Stimulated activated CD8-positive, alpha-beta memory T cell treated with anti-CD3 and anti-CD28 coated beads, Interleukin-2, amount 100 ng/mL, for 1 hour (primary cell): ENCODE data around the gene NTN3.

ENCODE experiments used
- DNase-seq, 2 donors: peaks; one replicate each; pipeline ENCODE4 v3.0.0-alpha.2; 2020; ENCODE audit warnings: low read depth in 2 of 2

Gene NTN3

GRCh38 chr16:2497116-2497630, 26.1 kb downstream of the NTN3 start:
- no peak for DNase-seq

- DNase-seq: no peak
These were observed 26.8 kb downstream of the NTN3 start for GRCh38 chr16:2497695-2498484.

GRCh38 chr16:2498531-2499253, 27.6 kb downstream of the NTN3 start:
- no peak for DNase-seq

GRCh38 chr16:2499454-2499853, 28.4 kb downstream of the NTN3 start:
- no peak for DNase-seq

- DNase-seq: no peak
These were observed 28.9 kb downstream of the NTN3 start for GRCh38 chr16:2499890-2500429.

GRCh38 chr16:2500430-2500917, 29.4 kb downstream of the NTN3 start:
- no peak for DNase-seq

- peak; percentile 68 to 72 for DNase-seq
These were observed 30.0 kb downstream of the NTN3 start for GRCh38 chr16:2500918-2501750.

GRCh38 chr16:2501946-2502895, 31.1 kb downstream of the NTN3 start:
- DNase-seq: no peak

GRCh38 chr16:2505695-2506094, 34.6 kb downstream of the NTN3 start:
- DNase-seq: no peak

GRCh38 chr16:2507052-2507659, 36.1 kb downstream of the NTN3 start:
- no peak for DNase-seq

- no peak for DNase-seq
These were observed 36.6 kb downstream of the NTN3 start for GRCh38 chr16:2507665-2508064.

- DNase-seq: no peak
These were observed 37.8 kb downstream of the NTN3 start for GRCh38 chr16:2508722-2509400.

- DNase-seq: no peak
These were observed 40.2 kb downstream of the NTN3 start for GRCh38 chr16:2511128-2511800.

GRCh38 chr16:2511996-2512734, 41.1 kb downstream of the NTN3 start:
- no peak for DNase-seq

- DNase-seq: no peak
These were observed 41.8 kb downstream of the NTN3 start for GRCh38 chr16:2512735-2513404.

- peak; percentile 86 to 87 for DNase-seq
These were observed 42.6 kb downstream of the NTN3 start, which contains the start of gene ATP6V0C for GRCh38 chr16:2513405-2514332. ATP6V0C (plus strand) TSS chr16:2513952; CDS start chr16:2514104, 152 bp downstream.
